ENCODE results near the gene PAPOLA. TPM values are rescaled to one million over a fixed set of nuclear protein-coding genes. Genes with fewer than 3 reads are reported as not detected.

The PAPOLA gene
- total and polyA plus RNA-seq, 2 experiments from 2014 or later, result 198 to 237 TPM

GRCh38 chr14:96554315-96554910 lies 52.2 kb downstream of the PAPOLA start (continued):
- TF ChIP-seq ZNF462 (CRISPR knock-in tag; IDR thresholded peaks at IDR 0.05) (no peak), ZNF331 (CRISPR knock-in tag; IDR thresholded peaks at IDR 0.05; ENCODE audit: low read depth) (no peak), ZNF114 (CRISPR knock-in tag; IDR thresholded peaks at IDR 0.05) (no peak), CREB1 (CRISPR knock-in tag; IDR thresholded peaks at IDR 0.05; ENCODE audit: low read depth) (no peak), POLR2AphosphoS5 (IDR thresholded peaks at IDR 0.05; ENCODE audit: low read depth) (no peak)

- Histone ChIP-seq H2AFZ (no peak overlapping the region), H3K4me2 (no peak overlapping the region), H3K4me3 (no peak overlapping the region), H3K79me2 (replicated peaks; ENCODE audit: insufficient read depth) (no peaks in the 10 kb centered on the region), H3K36me3 (ENCODE audit: insufficient read depth) (peaks cover 61% of the 10 kb centered on the region), H3F3A (replicated peaks; ENCODE audit: low read depth) (no peaks in the 10 kb centered on the region), H3K27me3 (ENCODE audit: insufficient read depth) (no peaks in the 10 kb centered on the region), H4K20me1 (replicated peaks; ENCODE audit: insufficient read depth) (peaks cover 9% of the 10 kb centered on the region; the same call in 1 of the 2 replicates), H3K4me1 (ENCODE audit: insufficient read depth) (no peaks in the 10 kb centered on the region), H3K27ac (ENCODE audit: low read depth) (no peak overlapping the region), H3K9me2 (ENCODE audit: insufficient read depth) (no peaks in the 10 kb centered on the region)
- Mint-ChIP-seq H3K27me3 (ENCODE audit: insufficient read depth, low read depth, poor library complexity) (no peaks in the 10 kb centered on the region), H3K9me3 (no peaks in the 10 kb centered on the region), H3K36me3 (ENCODE audit: low read depth) (peaks cover 55% of the 10 kb centered on the region), H3K4me3 (no peak overlapping the region), H3K27ac (no peak overlapping the region), H3K4me1 (no peaks in the 10 kb centered on the region)
- no peak for ATAC-seq
- DNase-seq (ENCODE audit: low spot score), result no peak
- no peak for TF ChIP-seq JUNB (IDR thresholded peaks at IDR 0.05; ENCODE audit: unreplicated experiment)
- no peak for TF ChIP-seq CTCF (conservative IDR thresholded peaks at IDR 0.05; ENCODE audit: low read depth in 2 of 2)
- TF ChIP-seq NANOG (IDR thresholded peaks at IDR 0.05; ENCODE audit: borderline replicate concordance), result no peak
- no peak for TF ChIP-seq EZH2phosphoT487 (IDR thresholded peaks at IDR 0.05; ENCODE audit: unreplicated experiment)
- TF ChIP-seq STAT1 (IDR thresholded peaks at IDR 0.05; ENCODE audit: unreplicated experiment), result no peak
- TF ChIP-seq POLR2AphosphoS5 (IDR thresholded peaks at IDR 0.05; ENCODE audit: low read depth), result no peak
- TF ChIP-seq CREB1 (CRISPR knock-in tag; IDR thresholded peaks at IDR 0.05; ENCODE audit: low read depth), result no peak
Observed at GRCh38 chr14:96559571-96559970, 57.4 kb downstream of the PAPOLA start.

Data from GM23338 (cell line).